ENCODE data around the gene ST6GAL2. TPM values are rescaled to one million over a fixed set of nuclear protein-coding genes. Genes with fewer than 3 reads are reported as not detected.

ST6GAL2 gene
- total RNA-seq, 2 donors from 2014 or later, result not detected

DNA sequence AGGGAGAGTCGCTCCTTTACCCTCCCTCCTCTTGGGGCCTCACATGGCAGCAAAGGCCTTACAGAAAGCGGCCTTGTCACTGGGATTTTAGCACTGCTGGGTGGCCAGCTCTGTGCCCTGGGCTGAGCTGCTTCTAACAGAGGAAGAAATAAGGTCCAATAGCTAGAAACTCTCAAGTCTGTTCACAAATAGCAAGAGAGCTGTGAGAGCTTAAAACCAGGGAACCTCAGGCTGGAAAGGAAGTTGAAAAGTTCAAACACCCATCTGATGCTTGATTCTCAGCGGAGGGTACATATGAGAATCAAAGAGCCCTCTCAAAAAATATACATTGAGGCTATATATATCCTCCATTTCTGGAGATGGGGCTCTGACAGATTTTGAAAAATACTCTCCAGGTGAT is 54.7 kb downstream of the ST6GAL2 start:
- Mint-ChIP-seq H3K4me1 (ENCODE audit: low read depth) (no peaks in the 10 kb centered on the region), H3K27ac (no peak overlapping the region), H3K36me3 (ENCODE audit: insufficient read depth in 2 of 2) (no peaks in the 10 kb centered on the region), H3K27me3 (ENCODE audit: low read depth) (no peaks in the 10 kb centered on the region), H3K9me3 (no peaks in the 10 kb centered on the region), H3K4me3 (no peak overlapping the region)
- ATAC-seq (replicated peaks in 1 of 2), result no peak
- no peak for DNase-seq

DNA sequence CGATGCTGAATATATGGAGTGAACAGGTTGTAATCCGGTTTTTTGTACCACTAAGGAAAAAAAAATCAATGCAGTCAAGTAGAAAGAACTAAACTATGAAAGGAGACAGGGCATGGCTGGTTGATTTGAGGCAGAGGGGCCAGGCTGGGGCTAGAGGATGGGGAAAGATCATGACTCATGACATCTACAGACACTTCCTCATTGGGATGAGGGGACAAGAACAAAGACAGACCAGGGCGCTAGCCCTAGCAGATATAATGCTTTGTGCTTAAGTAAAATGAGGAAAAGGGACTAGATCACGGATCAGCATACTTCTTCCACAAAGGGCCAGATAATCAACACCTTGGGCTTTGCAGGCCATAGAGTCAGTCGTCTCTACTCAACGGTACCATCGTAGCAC is 55.8 kb downstream of the ST6GAL2 start:
- DNase-seq, result no peak
- Mint-ChIP-seq H3K27me3 (ENCODE audit: low read depth) (no peaks in the 10 kb centered on the region), H3K36me3 (ENCODE audit: insufficient read depth in 2 of 2) (no peaks in the 10 kb centered on the region), H3K9me3 (peaks cover under 1 to 5% of the 10 kb centered on the region in 2 donors), H3K4me3 (no peak overlapping the region), H3K27ac (no peak overlapping the region), H3K4me1 (ENCODE audit: low read depth) (no peaks in the 10 kb centered on the region)
- ATAC-seq (replicated peaks in 1 of 2), result no peak

DNA sequence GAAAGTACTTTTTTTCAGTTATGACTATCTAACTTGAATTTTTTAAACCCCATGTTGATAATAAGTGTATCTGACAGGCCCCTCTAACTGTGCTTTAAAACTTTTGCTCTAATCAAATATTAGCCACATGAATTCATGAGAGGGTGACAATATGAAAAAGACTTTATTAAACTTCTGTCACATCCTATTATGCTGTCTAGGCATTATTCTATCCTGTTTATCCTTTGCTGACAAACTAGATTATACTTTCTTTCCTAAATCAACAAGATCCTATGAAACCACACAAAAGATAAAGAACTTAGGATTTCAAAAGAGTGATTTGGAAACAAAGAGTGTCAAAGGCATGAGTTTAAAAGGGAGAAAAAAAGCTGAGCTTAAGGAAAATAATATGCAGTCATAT is 57.8 kb downstream of the ST6GAL2 start:
- no peak overlapping the region for H3K4me3 Mint-ChIP-seq

DNA sequence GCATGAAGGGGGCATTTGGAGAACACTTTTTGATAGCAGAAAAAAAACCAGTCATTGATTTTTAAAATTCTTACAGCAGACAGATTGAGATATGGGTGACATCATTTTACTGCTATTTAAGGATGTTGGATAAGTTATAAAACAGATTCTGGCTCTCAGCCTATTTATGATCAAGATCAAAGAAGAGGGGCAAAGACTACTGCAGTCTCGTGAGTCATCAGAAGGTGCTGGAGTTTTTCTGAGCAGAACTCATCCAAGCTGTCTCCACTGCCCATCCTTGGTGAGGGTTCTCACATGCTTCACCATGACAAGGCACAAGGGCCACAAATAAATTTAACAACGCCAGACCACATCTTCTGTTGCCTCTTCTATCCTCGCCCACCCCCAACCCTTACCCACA is 58.8 kb downstream of the ST6GAL2 start:
- Mint-ChIP-seq H3K4me3 (no peak overlapping the region), H3K4me1 (ENCODE audit: low read depth) (no peaks in the 10 kb centered on the region), H3K9me3 (peaks cover 2 to 6% of the 10 kb centered on the region in 2 donors), H3K27ac (no peak overlapping the region), H3K27me3 (ENCODE audit: low read depth) (no peaks in the 10 kb centered on the region), H3K36me3 (ENCODE audit: insufficient read depth in 2 of 2) (no peaks in the 10 kb centered on the region)
- no peak for ATAC-seq (replicated peaks in 1 of 2)
- no peak for DNase-seq

More for the DNA sequence above, 57.8 kb downstream of the ST6GAL2 start:
- no peaks in the 10 kb centered on the region for H3K36me3 Mint-ChIP-seq (ENCODE audit: insufficient read depth in 2 of 2)
- H3K9me3 Mint-ChIP-seq, result peaks cover 2 to 6% of the 10 kb centered on the region in 2 donors
- no peak for ATAC-seq (replicated peaks in 1 of 2)
- H3K4me1 Mint-ChIP-seq (ENCODE audit: low read depth), result no peaks in the 10 kb centered on the region
- no peaks in the 10 kb centered on the region for H3K27me3 Mint-ChIP-seq (ENCODE audit: low read depth)
- no peak overlapping the region for H3K27ac Mint-ChIP-seq
- no peak for DNase-seq

DNA sequence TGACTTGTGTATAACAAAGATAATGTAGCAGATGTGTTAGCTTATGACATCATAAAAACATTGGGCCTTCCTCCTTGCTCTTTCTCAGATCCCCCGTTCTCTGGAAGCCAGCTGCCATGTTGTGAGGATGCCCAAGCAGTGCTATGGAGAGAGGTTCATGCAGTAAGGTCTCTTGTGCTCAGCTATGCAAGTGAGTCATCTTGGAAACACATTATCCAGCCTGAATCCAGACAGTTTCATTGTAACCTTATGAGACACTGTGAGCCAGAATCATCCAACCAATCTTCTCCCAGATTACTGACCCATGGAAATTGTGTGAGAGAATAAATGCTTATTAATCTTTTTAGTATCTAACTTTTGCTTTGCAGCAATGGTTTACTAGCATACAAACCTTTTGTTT is 60.8 kb downstream of the ST6GAL2 start:
- H3K4me1 Mint-ChIP-seq (ENCODE audit: low read depth), result no peaks in the 10 kb centered on the region
- H3K36me3 Mint-ChIP-seq (ENCODE audit: insufficient read depth in 2 of 2), result no peaks in the 10 kb centered on the region
- H3K4me3 Mint-ChIP-seq, result no peak overlapping the region
- DNase-seq (no peak), ATAC-seq (replicated peaks in 1 of 2) (no peak)
- H3K27me3 Mint-ChIP-seq (ENCODE audit: low read depth), result no peaks in the 10 kb centered on the region
- peaks cover 2 to 6% of the 10 kb centered on the region in 2 donors for H3K9me3 Mint-ChIP-seq
- H3K27ac Mint-ChIP-seq, result no peak overlapping the region

DNA sequence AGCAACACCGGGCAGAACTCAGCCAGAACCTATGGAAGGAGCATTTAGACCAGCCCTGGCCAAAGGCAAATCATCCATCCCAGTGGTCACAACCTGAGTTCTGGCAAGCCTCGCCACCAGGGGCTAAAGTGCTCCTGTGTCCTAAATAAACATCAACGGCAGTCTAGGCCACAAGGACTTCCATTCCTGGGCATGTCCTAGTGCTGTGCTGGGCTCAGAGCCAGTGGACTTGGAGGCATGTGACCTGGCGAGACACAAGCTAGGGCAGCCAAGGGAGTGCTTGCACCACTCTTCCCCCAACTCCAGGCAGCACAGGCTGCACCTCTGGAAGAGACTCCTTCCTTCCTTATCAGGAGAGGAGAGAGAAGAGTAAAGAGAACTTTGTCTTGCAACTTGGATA is 69.0 kb downstream of the ST6GAL2 start:
- Mint-ChIP-seq H3K9me3 (peaks cover 0 to 3% of the 10 kb centered on the region in 2 donors), H3K27ac (no peak overlapping the region), H3K4me1 (ENCODE audit: low read depth) (no peaks in the 10 kb centered on the region), H3K36me3 (ENCODE audit: insufficient read depth in 2 of 2) (no peaks in the 10 kb centered on the region), H3K4me3 (no peak overlapping the region), H3K27me3 (ENCODE audit: low read depth) (peaks cover 7% of the 10 kb centered on the region)
- ATAC-seq (replicated peaks in 1 of 2), result no peak
- DNase-seq, result no peak

DNA sequence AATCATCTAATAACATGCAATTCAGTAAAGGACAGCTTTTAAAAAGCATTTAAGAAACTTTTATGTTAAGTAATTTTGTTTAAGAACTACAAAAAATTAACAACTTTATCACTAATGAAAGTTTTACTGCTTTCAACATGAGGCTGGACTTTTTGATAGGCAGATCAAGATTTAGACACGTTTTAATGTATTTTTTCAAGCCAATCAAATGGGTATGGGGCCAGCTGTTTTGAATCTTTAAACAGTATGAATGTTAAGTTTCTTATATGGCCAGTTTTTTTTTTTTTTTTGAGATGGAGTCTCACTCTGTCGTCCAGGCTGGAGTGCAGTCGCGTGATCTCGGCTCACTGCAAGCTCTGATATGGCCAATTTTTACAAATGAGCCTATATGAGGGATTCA is 73.1 kb downstream of the ST6GAL2 start:
- Mint-ChIP-seq H3K27ac (no peak overlapping the region), H3K4me3 (no peak overlapping the region), H3K27me3 (ENCODE audit: low read depth) (no peaks in the 10 kb centered on the region), H3K4me1 (ENCODE audit: low read depth) (no peaks in the 10 kb centered on the region), H3K9me3 (no peaks in the 10 kb centered on the region), H3K36me3 (ENCODE audit: insufficient read depth in 2 of 2) (no peaks in the 10 kb centered on the region)
- ATAC-seq (replicated peaks in 1 of 2) (no peak), DNase-seq (no peak)

DNA sequence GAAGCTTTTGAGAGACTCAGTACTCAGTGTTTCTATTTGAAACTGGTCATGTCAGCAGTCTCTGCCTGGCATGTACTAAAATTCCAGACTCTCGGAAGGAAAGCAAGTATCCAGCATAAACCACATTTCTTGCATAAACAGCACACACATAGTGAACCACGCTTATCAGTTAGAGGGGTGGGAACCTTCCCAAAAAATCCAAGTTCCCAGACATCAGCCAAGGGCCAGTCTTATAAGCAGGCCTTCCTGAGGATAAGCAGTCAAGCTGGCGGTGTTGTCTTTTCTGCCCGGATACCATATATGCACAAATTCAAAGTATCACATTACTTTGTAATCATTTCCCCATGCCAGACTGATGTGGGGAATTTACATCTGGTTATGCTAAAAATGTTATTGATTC is 73.6 kb downstream of the ST6GAL2 start:
- H3K4me3 Mint-ChIP-seq, result no peak overlapping the region

DNA sequence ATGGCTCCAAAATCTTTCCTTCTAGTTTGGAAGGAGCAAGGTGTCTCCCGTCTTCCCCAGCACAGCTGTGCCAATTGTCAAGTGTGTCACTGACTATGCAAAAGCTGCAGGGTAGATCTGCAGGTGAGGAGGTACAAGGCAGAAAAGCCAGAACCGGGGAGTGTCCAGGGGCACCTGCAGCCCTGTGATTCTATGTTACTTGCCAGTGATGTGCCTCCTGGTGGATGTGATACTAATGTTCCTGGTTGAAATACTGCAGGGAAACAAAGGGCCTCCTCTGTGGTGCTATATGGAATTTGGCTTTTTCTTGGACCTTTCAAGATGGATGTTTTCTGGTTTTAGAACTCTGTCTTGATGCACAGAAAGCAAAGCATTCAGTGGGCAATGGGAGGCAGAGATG is 80.3 kb downstream of the ST6GAL2 start:
- no peaks in the 10 kb centered on the region for H3K4me1 Mint-ChIP-seq (ENCODE audit: low read depth)
- no peak for DNase-seq
- ATAC-seq (replicated peaks in 1 of 2), result no peak
- H3K27me3 Mint-ChIP-seq (ENCODE audit: low read depth), result no peaks in the 10 kb centered on the region
- H3K4me3 Mint-ChIP-seq, result no peak overlapping the region
- H3K9me3 Mint-ChIP-seq, result peaks cover 0 to 1% of the 10 kb centered on the region in 2 donors
- H3K27ac Mint-ChIP-seq, result no peak overlapping the region
- no peaks in the 10 kb centered on the region for H3K36me3 Mint-ChIP-seq (ENCODE audit: insufficient read depth in 2 of 2)

More for the DNA sequence above, 73.6 kb downstream of the ST6GAL2 start:
- no peak overlapping the region for H3K27ac Mint-ChIP-seq
- DNase-seq, result no peak
- H3K9me3 Mint-ChIP-seq, result no peaks in the 10 kb centered on the region
- no peaks in the 10 kb centered on the region for H3K4me1 Mint-ChIP-seq (ENCODE audit: low read depth)
- no peaks in the 10 kb centered on the region for H3K36me3 Mint-ChIP-seq (ENCODE audit: insufficient read depth in 2 of 2)
- H3K27me3 Mint-ChIP-seq (ENCODE audit: low read depth), result no peaks in the 10 kb centered on the region
- ATAC-seq (replicated peaks in 1 of 2), result no peak

DNA sequence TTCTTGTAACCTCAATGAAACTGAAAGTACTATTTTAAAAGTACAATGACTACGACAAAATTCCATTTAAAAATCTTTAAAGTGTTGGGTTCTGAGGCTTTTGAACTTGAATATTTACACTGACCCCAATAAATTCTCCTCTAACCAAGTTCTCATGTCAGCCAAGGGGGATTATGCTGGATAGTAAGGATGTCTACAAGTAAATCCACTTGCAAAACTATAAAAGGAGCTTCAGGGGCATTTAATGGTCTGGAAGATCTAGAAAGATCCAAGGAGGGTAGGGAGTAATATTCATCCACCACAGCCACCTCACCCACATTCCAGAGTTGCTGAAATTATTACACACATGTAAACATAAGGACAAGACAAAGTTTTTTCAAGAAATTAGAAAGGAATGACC is 81.8 kb downstream of the ST6GAL2 start:
- no peaks in the 10 kb centered on the region for H3K4me1 Mint-ChIP-seq (ENCODE audit: low read depth)
- H3K36me3 Mint-ChIP-seq (ENCODE audit: insufficient read depth in 2 of 2), result no peaks in the 10 kb centered on the region
- no peak overlapping the region for H3K4me3 Mint-ChIP-seq

DNA sequence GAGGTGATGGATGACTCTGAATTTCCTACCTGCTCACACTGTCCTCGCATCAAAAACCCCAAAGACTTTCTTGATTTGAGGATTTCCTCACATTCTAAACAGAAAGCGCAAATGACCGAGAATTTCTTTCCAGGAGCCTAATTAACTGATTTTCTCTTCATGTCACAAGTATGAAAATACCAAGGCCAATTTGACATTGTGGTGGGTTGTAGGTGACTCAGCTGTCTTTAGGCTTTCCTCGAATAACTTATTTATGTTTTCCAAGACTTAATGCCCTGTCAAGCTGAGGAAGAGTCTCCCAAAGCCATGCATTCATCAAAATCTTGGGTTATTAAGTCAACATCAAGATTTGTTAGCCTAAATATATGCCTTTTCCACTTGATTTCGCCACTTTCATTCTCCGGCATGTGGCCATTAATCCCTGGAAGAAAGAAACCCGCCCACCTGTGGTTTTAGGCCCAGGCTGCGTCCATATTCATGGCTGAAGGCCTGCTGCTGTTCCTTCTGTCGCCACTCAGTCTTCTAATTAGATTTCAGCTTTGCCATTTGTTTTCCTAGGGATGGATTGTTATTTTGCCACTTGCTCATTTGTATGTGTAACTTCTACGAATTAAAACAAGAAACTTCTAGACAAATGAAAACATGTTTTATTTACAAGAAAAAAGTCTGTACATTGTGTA is 84.9 kb downstream of the ST6GAL2 start:
- H3K27me3 Mint-ChIP-seq (ENCODE audit: low read depth), result no peaks in the 10 kb centered on the region
- H3K36me3 Mint-ChIP-seq (ENCODE audit: insufficient read depth in 2 of 2), result no peaks in the 10 kb centered on the region
- H3K9me3 Mint-ChIP-seq, result peaks cover 0 to 1% of the 10 kb centered on the region in 2 donors
- DNase-seq (no peak), ATAC-seq (replicated peaks in 1 of 2) (no peak)
- no peaks in the 10 kb centered on the region for H3K4me1 Mint-ChIP-seq (ENCODE audit: low read depth)
- H3K4me3 Mint-ChIP-seq, result no peak overlapping the region
- no peak overlapping the region for H3K27ac Mint-ChIP-seq

More for the DNA sequence above, 81.8 kb downstream of the ST6GAL2 start:
- H3K9me3 Mint-ChIP-seq, result peaks cover 0 to 1% of the 10 kb centered on the region in 2 donors
- no peaks in the 10 kb centered on the region for H3K27me3 Mint-ChIP-seq (ENCODE audit: low read depth)
- DNase-seq, result no peak
- no peak overlapping the region for H3K27ac Mint-ChIP-seq
- no peak for ATAC-seq (replicated peaks in 1 of 2)

DNA sequence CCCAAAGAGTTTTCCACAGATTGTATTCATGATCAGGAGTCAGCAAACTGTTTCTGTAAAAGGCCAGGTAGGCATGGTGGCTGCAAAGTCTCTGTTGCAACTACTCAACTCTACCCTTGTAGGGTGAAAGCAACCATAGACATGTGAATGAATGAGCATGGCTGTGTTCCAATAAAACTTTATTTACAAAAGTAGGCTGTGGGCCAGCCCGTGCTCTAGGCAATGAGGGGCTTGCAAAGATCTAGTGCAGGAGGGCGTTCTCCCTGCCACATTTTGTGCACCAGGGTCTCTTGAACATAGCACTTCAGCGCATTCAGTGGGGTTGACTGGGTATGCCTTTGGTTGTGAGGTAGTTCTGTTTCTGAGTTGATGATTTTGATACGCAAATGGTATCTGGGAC is 85.8 kb downstream of the ST6GAL2 start:
- peaks cover 0 to 1% of the 10 kb centered on the region in 2 donors for H3K9me3 Mint-ChIP-seq
- no peak overlapping the region for H3K27ac Mint-ChIP-seq
- H3K36me3 Mint-ChIP-seq (ENCODE audit: insufficient read depth in 2 of 2), result no peaks in the 10 kb centered on the region
- DNase-seq, result no peak
- no peak overlapping the region for H3K4me3 Mint-ChIP-seq
- no peaks in the 10 kb centered on the region for H3K27me3 Mint-ChIP-seq (ENCODE audit: low read depth)
- no peaks in the 10 kb centered on the region for H3K4me1 Mint-ChIP-seq (ENCODE audit: low read depth)
- ATAC-seq (replicated peaks in 1 of 2), result no peak

DNA sequence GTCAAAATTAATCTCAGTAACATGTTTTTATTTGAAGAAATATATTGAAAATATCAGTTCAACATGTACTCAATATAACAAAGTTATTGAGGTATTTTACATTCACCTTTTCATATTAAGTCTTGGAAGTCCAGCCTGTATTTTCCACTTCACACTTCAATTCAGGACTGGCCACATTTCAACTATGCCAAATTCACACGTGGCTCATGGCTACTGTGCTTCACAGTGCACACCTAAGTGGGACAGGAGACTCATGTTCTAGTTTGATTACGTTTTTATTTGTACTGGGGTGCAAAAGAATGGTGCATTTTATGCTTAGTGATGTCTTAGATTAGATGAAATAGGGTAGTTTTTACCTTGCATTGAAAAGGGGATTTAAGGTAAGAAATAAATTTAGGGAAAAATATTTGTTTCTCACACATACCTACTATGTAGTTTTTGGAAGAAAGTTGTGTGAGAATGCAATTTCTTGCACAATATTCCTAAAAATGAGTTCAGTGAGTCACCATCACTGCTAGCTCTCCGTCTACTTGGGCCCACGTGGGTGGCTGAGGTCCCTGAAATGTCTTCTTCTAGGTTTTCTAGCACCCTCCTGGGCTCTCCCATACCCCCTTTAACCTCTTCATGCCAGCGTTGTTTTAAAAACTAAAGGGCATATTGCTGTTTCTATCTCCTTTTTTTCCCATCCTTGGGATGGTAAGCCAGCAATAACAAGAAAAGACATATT is 87.0 kb downstream of the ST6GAL2 start:
- H3K27ac Mint-ChIP-seq, result no peak overlapping the region
- DNase-seq (no peak), ATAC-seq (replicated peaks in 1 of 2) (no peak)
- no peaks in the 10 kb centered on the region for H3K27me3 Mint-ChIP-seq (ENCODE audit: low read depth)
- no peaks in the 10 kb centered on the region for H3K36me3 Mint-ChIP-seq (ENCODE audit: insufficient read depth in 2 of 2)
- H3K4me1 Mint-ChIP-seq (ENCODE audit: low read depth), result no peaks in the 10 kb centered on the region
- H3K4me3 Mint-ChIP-seq, result no peak overlapping the region
- peaks cover 0 to 1% of the 10 kb centered on the region in 2 donors for H3K9me3 Mint-ChIP-seq

DNA sequence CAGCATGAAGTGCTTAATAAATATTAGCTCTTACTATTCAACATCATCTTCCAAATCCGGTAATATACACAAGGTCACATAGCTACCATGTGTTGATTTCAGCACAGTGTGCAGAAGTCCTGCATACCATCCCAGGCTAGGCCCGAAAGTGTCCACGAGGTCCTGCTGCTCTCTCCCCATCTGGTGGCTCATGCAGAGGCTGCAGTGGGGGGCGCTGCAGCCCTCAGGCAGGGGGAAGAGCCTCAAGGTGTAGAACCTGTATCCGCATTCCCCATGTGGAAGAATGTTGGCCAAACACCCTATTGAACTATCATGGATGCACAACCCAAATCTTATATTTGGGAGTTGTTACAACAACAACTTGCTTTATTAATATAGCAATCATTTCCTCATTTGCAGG is 88.5 kb downstream of the ST6GAL2 start:
- Mint-ChIP-seq H3K4me3 (no peak overlapping the region), H3K27ac (no peak overlapping the region)
- ATAC-seq (replicated peaks in 1 of 2), result no peak

More for the DNA sequence above, 88.5 kb downstream of the ST6GAL2 start:
- Mint-ChIP-seq H3K4me1 (ENCODE audit: low read depth) (no peaks in the 10 kb centered on the region), H3K36me3 (ENCODE audit: insufficient read depth in 2 of 2) (no peaks in the 10 kb centered on the region), H3K9me3 (peaks cover 0 to 1% of the 10 kb centered on the region in 2 donors), H3K27me3 (ENCODE audit: low read depth) (no peaks in the 10 kb centered on the region)
- DNase-seq, result no peak

All from activated T-cell treated with anti-CD3 and anti-CD28 coated beads, Interleukin-2, amount 50 U/mL, for 72 hours (primary cell).